Right lobe of liver (tissue), 4 donors: ENCODE measurements around the gene UPF1.

Source experiments
- CTCF ChIP-seq, 4 donors: fragments of 200-600 bp in 3 of 4; fragments of 450-650 bp in 1 of 4; IDR thresholded peaks; one replicate each; pipeline versions ENCODE4 v1.5.1 to v1.8.0; 2016 to 2022; ENCODE audit warnings: antibody characterized with exemption in 4 of 4, mild to moderate bottlenecking in 2 of 4
- POLR2A ChIP-seq: fragments of 450-650 bp; IDR thresholded peaks from one replicate; pipeline ENCODE4 v1.6.1; 2017; ENCODE audit warnings: antibody characterized with exemption, mild to moderate bottlenecking
- donor health status: DM: no; HTN: no; CAD: no.
- donor health status: DM: no; HTN: no; CAD: no.
- donor health status: DM: no; HTN: yes; CAD: no.

DNA sequence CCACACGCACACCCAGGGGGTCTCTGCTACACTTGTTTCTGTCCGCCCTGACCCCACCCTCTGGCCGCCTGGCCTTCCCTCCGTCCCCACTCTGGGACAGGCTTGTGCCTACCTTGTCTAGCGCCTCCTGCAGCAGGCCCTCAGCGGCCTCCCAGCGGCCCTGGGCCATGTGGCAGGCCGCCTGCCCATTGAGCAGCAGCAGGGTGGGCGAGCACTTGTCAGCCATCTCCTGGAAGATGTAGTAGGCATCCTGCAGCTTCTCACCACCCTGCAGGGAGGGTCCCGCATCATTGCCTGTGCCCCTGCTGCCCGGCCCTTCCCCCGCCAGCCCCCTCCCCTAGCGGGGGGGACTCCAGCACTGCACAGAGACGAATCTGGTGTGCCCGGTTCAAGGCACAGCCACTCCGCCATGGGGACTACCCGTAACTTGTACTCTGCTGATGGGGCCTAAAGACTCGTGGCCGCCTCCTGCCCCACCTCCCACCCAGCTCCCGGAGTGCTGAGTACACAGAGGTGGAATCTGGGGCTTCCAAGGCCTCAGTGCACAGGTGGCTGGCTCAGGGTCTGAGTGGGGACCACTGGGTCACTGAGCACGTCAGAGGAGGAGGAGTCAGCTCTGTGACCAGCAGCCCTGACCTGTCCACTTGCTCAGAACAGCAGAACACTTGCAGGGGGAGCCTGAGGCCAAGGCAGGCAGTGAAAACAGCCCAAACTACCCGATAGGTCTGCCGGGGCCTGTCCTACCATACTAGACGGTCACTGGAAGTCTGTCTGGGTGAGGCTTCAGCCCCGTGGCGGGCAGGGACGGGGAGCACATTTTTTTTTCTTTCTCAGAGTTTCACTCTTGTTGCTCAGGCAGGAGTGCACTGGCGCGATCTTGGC is 71.6 kb downstream of the UPF1 start:
- TF ChIP-seq CTCF (IDR thresholded peaks at IDR 0.05) (no peak), POLR2A (no peak)
